K562 (cell line): ENCODE data around the gene IL10RB. TPM values are rescaled to one million over a fixed set of nuclear protein-coding genes. Genes with fewer than 3 reads are reported as not detected.

Experiments
- AFF4 ChIP-seq: sonication (generic); formaldehyde crosslinking; IDR thresholded peaks from 2 replicates; pipeline ENCODE4 v1.8.0; 2023; ENCODE audit warnings: mild to moderate bottlenecking, missing genetic modification reagents
- MECOM ChIP-seq: fragments of 250-450 bp; sonication (Bioruptor Pico); IDR thresholded peaks from 2 replicates; pipeline ENCODE4 v1.8.0; 2022; ENCODE audit warnings: inconsistent platforms
- MLX ChIP-seq, 2 experiments: fragments of 450-650 bp in 1 of 2; sonication (generic) in 1 of 2; formaldehyde crosslinking; conservative IDR thresholded peaks; 2 replicates each; pipeline versions ENCODE4 v1.4.0 to v1.8.1; 2020 to 2022; ENCODE audit warnings: mild to moderate bottlenecking in 1 of 2, missing genetic modification reagents in 1 of 2
- MTF1 ChIP-seq: fragments of 250-450 bp; sonication (Bioruptor Pico); IDR thresholded peaks from 2 replicates; pipeline ENCODE4 v1.9.0; 2021; ENCODE audit warnings: moderate library complexity, mild to moderate bottlenecking, inconsistent platforms, borderline replicate concordance
- SPI1 ChIP-seq: IDR thresholded peaks from 2 replicates; pipeline ENCODE4 v1.6.1; 2011; ENCODE audit warnings: low read depth, low read length, control low read depth, borderline replicate concordance
- SREBF2 ChIP-seq: sonication (generic); formaldehyde crosslinking; IDR thresholded peaks from 2 replicates; pipeline ENCODE4 v1.4.0; 2020; ENCODE audit warnings: mild to moderate bottlenecking, missing genetic modification reagents
- ZNF280B ChIP-seq: fragments of 250-450 bp; sonication (Bioruptor Pico); IDR thresholded peaks from 2 replicates; pipeline ENCODE4 v1.5.1; 2021; ENCODE audit warnings: mild to moderate bottlenecking
- ZNF511 ChIP-seq: sonication (generic); formaldehyde crosslinking; IDR thresholded peaks from 2 replicates; pipeline ENCODE4 v1.8.0; 2022; ENCODE audit warnings: mild to moderate bottlenecking, missing genetic modification reagents
- polyA plus RNA-seq, 8 experiments: library from polyadenylated mRNA; depleted of rRNA in 4 of 8; stranded (reverse) in 5 of 8; unstranded in 3 of 8; fragments of >200 nt; fragmentation: Nextera tagmentation in 2 of 8; fragmentation: Illumina TruSeq in 1 of 8; extraction: Ambion mirVana in 2 of 8; extraction: Trizol in 1 of 8; gene quantifications; 2 replicates each; pipeline versions ENCODE4 v1.2.1 to v1.2.3, GENCODE V29; 2011 to 2014; ENCODE audit warnings: inconsistent platforms in 1 of 8, missing spikeins in 1 of 8
- total RNA-seq, 7 experiments: library from RNA; depleted of rRNA in 6 of 7; stranded (reverse); fragments of >200 nt in 6 of 7; fragmentation: Illumina TruSeq in 2 of 7; extraction: Trizol in 2 of 7; gene quantifications; 2 replicates each; pipeline versions ENCODE4 v1.2.1 to v1.2.3, GENCODE V29; 2011 to 2021; ENCODE audit warnings: low replicate concordance in 1 of 7
- TF ChIP-seq, protein P1 (sequence below): sonication (generic); formaldehyde crosslinking; IDR thresholded peaks from 2 replicates; pipeline ENCODE4 v1.8.0; 2023; ENCODE audit warnings: missing genetic modification reagents, mild to moderate bottlenecking, borderline replicate concordance
- TF ChIP-seq, protein P2 (sequence below), 2 experiments: fragments of 150-350 bp in 1 of 2; IDR thresholded peaks; 2 replicates each; pipeline ENCODE4 v1.6.1; 2012 to 2016; ENCODE audit warnings: low read depth in 2 of 2, low read length in 2 of 2, mild to moderate bottlenecking in 1 of 2, moderate library complexity in 1 of 2

The IL10RB gene
- total and polyA plus RNA-seq, 9 of the 15 experiments (the other 6 are each of a cell fraction or from before 2014, with no cell fraction given), result 10.9 to 33.8 (median 23.0) TPM

GRCh38 chr21:33279330-33279820 is 13.2 kb downstream of the IL10RB start (continued):
- TF ChIP-seq, protein P1, sequence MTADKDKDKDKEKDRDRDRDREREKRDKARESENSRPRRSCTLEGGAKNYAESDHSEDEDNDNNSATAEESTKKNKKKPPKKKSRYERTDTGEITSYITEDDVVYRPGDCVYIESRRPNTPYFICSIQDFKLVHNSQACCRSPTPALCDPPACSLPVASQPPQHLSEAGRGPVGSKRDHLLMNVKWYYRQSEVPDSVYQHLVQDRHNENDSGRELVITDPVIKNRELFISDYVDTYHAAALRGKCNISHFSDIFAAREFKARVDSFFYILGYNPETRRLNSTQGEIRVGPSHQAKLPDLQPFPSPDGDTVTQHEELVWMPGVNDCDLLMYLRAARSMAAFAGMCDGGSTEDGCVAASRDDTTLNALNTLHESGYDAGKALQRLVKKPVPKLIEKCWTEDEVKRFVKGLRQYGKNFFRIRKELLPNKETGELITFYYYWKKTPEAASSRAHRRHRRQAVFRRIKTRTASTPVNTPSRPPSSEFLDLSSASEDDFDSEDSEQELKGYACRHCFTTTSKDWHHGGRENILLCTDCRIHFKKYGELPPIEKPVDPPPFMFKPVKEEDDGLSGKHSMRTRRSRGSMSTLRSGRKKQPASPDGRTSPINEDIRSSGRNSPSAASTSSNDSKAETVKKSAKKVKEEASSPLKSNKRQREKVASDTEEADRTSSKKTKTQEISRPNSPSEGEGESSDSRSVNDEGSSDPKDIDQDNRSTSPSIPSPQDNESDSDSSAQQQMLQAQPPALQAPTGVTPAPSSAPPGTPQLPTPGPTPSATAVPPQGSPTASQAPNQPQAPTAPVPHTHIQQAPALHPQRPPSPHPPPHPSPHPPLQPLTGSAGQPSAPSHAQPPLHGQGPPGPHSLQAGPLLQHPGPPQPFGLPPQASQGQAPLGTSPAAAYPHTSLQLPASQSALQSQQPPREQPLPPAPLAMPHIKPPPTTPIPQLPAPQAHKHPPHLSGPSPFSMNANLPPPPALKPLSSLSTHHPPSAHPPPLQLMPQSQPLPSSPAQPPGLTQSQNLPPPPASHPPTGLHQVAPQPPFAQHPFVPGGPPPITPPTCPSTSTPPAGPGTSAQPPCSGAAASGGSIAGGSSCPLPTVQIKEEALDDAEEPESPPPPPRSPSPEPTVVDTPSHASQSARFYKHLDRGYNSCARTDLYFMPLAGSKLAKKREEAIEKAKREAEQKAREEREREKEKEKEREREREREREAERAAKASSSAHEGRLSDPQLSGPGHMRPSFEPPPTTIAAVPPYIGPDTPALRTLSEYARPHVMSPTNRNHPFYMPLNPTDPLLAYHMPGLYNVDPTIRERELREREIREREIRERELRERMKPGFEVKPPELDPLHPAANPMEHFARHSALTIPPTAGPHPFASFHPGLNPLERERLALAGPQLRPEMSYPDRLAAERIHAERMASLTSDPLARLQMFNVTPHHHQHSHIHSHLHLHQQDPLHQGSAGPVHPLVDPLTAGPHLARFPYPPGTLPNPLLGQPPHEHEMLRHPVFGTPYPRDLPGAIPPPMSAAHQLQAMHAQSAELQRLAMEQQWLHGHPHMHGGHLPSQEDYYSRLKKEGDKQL (CRISPR knock-in tag), result no peak
- TF ChIP-seq ZNF511 (CRISPR knock-in tag) (no peak), MTF1 (CRISPR knock-in tag) (no peak), AFF4 (CRISPR knock-in tag) (no peak), SREBF2 (CRISPR knock-in tag) (no peak), MLX (CRISPR knock-in tag; conservative IDR thresholded peaks at IDR 0.05) (no peak), MECOM (CRISPR knock-in tag) (no peak), ZNF280B (CRISPR knock-in tag) (no peak), SPI1 (no peak)
- TF ChIP-seq, protein P2, sequence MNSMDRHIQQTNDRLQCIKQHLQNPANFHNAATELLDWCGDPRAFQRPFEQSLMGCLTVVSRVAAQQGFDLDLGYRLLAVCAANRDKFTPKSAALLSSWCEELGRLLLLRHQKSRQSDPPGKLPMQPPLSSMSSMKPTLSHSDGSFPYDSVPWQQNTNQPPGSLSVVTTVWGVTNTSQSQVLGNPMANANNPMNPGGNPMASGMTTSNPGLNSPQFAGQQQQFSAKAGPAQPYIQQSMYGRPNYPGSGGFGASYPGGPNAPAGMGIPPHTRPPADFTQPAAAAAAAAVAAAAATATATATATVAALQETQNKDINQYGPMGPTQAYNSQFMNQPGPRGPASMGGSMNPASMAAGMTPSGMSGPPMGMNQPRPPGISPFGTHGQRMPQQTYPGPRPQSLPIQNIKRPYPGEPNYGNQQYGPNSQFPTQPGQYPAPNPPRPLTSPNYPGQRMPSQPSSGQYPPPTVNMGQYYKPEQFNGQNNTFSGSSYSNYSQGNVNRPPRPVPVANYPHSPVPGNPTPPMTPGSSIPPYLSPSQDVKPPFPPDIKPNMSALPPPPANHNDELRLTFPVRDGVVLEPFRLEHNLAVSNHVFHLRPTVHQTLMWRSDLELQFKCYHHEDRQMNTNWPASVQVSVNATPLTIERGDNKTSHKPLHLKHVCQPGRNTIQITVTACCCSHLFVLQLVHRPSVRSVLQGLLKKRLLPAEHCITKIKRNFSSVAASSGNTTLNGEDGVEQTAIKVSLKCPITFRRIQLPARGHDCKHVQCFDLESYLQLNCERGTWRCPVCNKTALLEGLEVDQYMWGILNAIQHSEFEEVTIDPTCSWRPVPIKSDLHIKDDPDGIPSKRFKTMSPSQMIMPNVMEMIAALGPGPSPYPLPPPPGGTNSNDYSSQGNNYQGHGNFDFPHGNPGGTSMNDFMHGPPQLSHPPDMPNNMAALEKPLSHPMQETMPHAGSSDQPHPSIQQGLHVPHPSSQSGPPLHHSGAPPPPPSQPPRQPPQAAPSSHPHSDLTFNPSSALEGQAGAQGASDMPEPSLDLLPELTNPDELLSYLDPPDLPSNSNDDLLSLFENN (IDR thresholded peaks at IDR 0.05; ENCODE audit: low read depth in 2 of 2, low read length in 2 of 2), result no peak
